GM23248 (cell line): ENCODE results near the gene ERVH48-1. TPM values are rescaled to one million over a fixed set of nuclear protein-coding genes. Genes with fewer than 3 reads are reported as not detected.
"Not testable (repeated sequence)": the region's sequence is repeated elsewhere in the genome, so short reads cannot be mapped to it uniquely, and the experiment has no call there.

Experiments used
- DNase-seq: peaks from one replicate; pipeline ENCODE4 v3.0.0-alpha.2; 2015
- H2AFZ ChIP-seq: fragments of 200-600 bp; sonication (generic); 2 replicates; pipeline ENCODE4 v1.6.1; 2016; ENCODE audit warnings: antibody characterized with exemption
- H3F3A ChIP-seq: fragments of 200-600 bp; sonication (generic); 2 replicates; pipeline ENCODE4 v1.6.1; 2016; ENCODE audit warnings: mild to moderate bottlenecking, antibody characterized with exemption, mixed run types; ENCODE audit not compliant: insufficient read depth
- H3K27ac ChIP-seq: fragments of 200-600 bp; sonication (generic); 2 replicates; pipeline ENCODE4 v1.5.1; 2016; ENCODE audit warnings: mild to moderate bottlenecking
- H3K27me3 ChIP-seq: fragments of 200-600 bp; sonication (generic); replicated peaks from 2 replicates; pipeline ENCODE4 v1.6.1; 2016; ENCODE audit warnings: mild to moderate bottlenecking; ENCODE audit not compliant: insufficient read depth
- H3K36me3 ChIP-seq: fragments of 200-600 bp; sonication (generic); 2 replicates; pipeline ENCODE4 v1.6.1; 2016; ENCODE audit warnings: low read depth, mild to moderate bottlenecking
- H3K4me1 ChIP-seq: fragments of 200-600 bp; sonication (generic); 2 replicates; pipeline ENCODE4 v1.6.1; 2016; ENCODE audit warnings: mild to moderate bottlenecking; ENCODE audit not compliant: insufficient read depth
- H3K4me2 ChIP-seq: fragments of 200-600 bp; sonication (generic); one replicate; pipeline ENCODE4 v1.6.1; 2016; ENCODE audit warnings: mild to moderate bottlenecking; ENCODE audit not compliant: unreplicated experiment
- H3K4me3 ChIP-seq: fragments of 200-600 bp; sonication (generic); 2 replicates; pipeline ENCODE4 v1.5.1; 2016; ENCODE audit warnings: mild to moderate bottlenecking
- H3K79me2 ChIP-seq: fragments of 200-600 bp; sonication (generic); 2 replicates; pipeline ENCODE4 v1.6.1; 2016; ENCODE audit warnings: mild to moderate bottlenecking; ENCODE audit not compliant: insufficient read depth
- H3K9ac ChIP-seq: fragments of 200-600 bp; sonication (generic); 2 replicates; pipeline ENCODE4 v1.6.1; 2016; ENCODE audit warnings: mild to moderate bottlenecking
- H3K9me2 ChIP-seq: fragments of 200-600 bp; sonication (generic); 2 replicates; pipeline ENCODE4 v1.6.1; 2016; ENCODE audit warnings: mixed run types, mild to moderate bottlenecking, moderate library complexity; ENCODE audit not compliant: insufficient read depth
- H3K9me3 ChIP-seq: fragments of 200-600 bp; sonication (generic); one replicate; pipeline ENCODE4 v1.6.1; 2017; ENCODE audit warnings: low read depth
- H4K20me1 ChIP-seq: fragments of 200-600 bp; sonication (generic); 2 replicates; pipeline ENCODE4 v1.6.0; 2016; ENCODE audit not compliant: insufficient read depth
- EZH2 ChIP-seq: fragments of 200-600 bp; sonication (generic); IDR thresholded peaks from 2 replicates; pipeline ENCODE4 v1.6.1; 2018; ENCODE audit warnings: antibody characterized with exemption, mild to moderate bottlenecking; ENCODE audit not compliant: insufficient read depth, poor library complexity, severe bottlenecking
- EZH2phosphoT487 ChIP-seq: fragments of 200-600 bp; sonication (generic); IDR thresholded peaks from 2 replicates; pipeline ENCODE4 v1.6.1; 2018; ENCODE audit warnings: antibody characterized with exemption, moderate library complexity, mild to moderate bottlenecking, low read depth; ENCODE audit not compliant: insufficient read depth
- WGBS, 2 experiments: methylation state at CpG; one replicate each; pipeline ENCODE4 v1.1.6; 2015 to 2017; ENCODE audit warnings: low lambda C conversion rate in 2 of 2, low coverage in 1 of 2; ENCODE audit errors: missing lambda C conversion rate in 2 of 2; 5-methylcytosine and 5-hydroxymethylcytosine counted together
- in situ Hi-C: fragments of 300-500 bp; cut with MboI; formaldehyde crosslinking; loops from 2 replicates; pipeline ENCODE4 v1.15.0; 2020
- polyA plus RNA-seq: library from polyadenylated mRNA; unstranded; fragments of >200 nt; fragmentation: Nextera tagmentation; extraction: Ambion mirVana; gene quantifications from 2 replicates; pipeline ENCODE4 v1.2.1, GENCODE V29; 2016
- total RNA-seq: library from RNA; depleted of rRNA; stranded (reverse); fragments of >200 nt; shearing (Covaris generic); gene quantifications from 2 replicates; pipeline ENCODE4 v1.2.3, GENCODE V29; 2014

ERVH48-1 gene
- total and polyA plus RNA-seq, 2 experiments from 2014 or later, result not detected

GRCh38 chr21:42956824-42957630 lies 31.6 kb upstream of the ERVH48-1 start:
- H3K9me3 ChIP-seq, result no peaks in the 10 kb centered on the region
- H3K27ac ChIP-seq, result no peak overlapping the region
- no peak overlapping the region for H3K4me3 ChIP-seq
- H4K20me1 ChIP-seq, result no peaks in the 10 kb centered on the region
- H3K9ac ChIP-seq, result no peak overlapping the region
- no peaks in the 10 kb centered on the region for H3K36me3 ChIP-seq
- H3K79me2 ChIP-seq, result no peaks in the 10 kb centered on the region
- WGBS, 2 experiments, result 88 to 91% methylated on average over 13 of the region's 13 CpGs
- no peak for TF ChIP-seq EZH2
- TF ChIP-seq EZH2phosphoT487, result no peak
- H3K4me1 ChIP-seq, result no peaks in the 10 kb centered on the region
- no peak overlapping the region for H2AFZ ChIP-seq
- H3K27me3 ChIP-seq, result no peaks in the 10 kb centered on the region
- DNase-seq, result no peak
- H3K9me2 ChIP-seq, result no peaks in the 10 kb centered on the region
- no peak overlapping the region for H3K4me2 ChIP-seq
- H3F3A ChIP-seq, result no peaks in the 10 kb centered on the region
- in situ Hi-C loops, result no loop called here

- H3K9me3 ChIP-seq, H4K20me1 ChIP-seq, DNase-seq, H3K4me1 ChIP-seq, H3F3A ChIP-seq, H3K9me2 ChIP-seq, H3K79me2 ChIP-seq, H3K36me3 ChIP-seq, H2AFZ ChIP-seq, H3K27me3 ChIP-seq, H3K4me2 ChIP-seq, H3K4me3 ChIP-seq, in situ Hi-C loops, H3K27ac ChIP-seq, H3K9ac ChIP-seq: not testable (repeated sequence)
- WGBS, 2 experiments, result 83 to 85% methylated on average over 9 of the region's 9 CpGs
These were observed 25.8 kb upstream of the ERVH48-1 start for GRCh38 chr21:42951193-42951592.

- H3K4me3 ChIP-seq, H3K9me2 ChIP-seq, H4K20me1 ChIP-seq, H3F3A ChIP-seq, H3K36me3 ChIP-seq, H3K9ac ChIP-seq, H3K9me3 ChIP-seq, H3K4me1 ChIP-seq, H3K4me2 ChIP-seq, H3K79me2 ChIP-seq, DNase-seq, H2AFZ ChIP-seq, H3K27me3 ChIP-seq, H3K27ac ChIP-seq, in situ Hi-C loops: not testable (repeated sequence)
- WGBS, 2 experiments, result 69 to 70% methylated on average over 13 of the region's 13 CpGs
These were observed 23.8 kb upstream of the ERVH48-1 start for GRCh38 chr21:42949094-42949755.

- DNase-seq, result no peak
- H3K9me3 ChIP-seq, result no peaks in the 10 kb centered on the region
- in situ Hi-C loops, result no loop called here
- no peak for TF ChIP-seq EZH2
- no peaks in the 10 kb centered on the region for H4K20me1 ChIP-seq
- no peak overlapping the region for H3K4me3 ChIP-seq
- no peak overlapping the region for H3K27ac ChIP-seq
- WGBS, 2 experiments, result 92 to 95% methylated on average over 6 of the region's 6 CpGs
- H3K79me2 ChIP-seq, result no peaks in the 10 kb centered on the region
- H3K4me1 ChIP-seq, result peaks cover 9% of the 10 kb centered on the region
- no peaks in the 10 kb centered on the region for H3K36me3 ChIP-seq
- no peaks in the 10 kb centered on the region for H3K9me2 ChIP-seq
- H3F3A ChIP-seq, result peaks cover 8% of the 10 kb centered on the region
- no peaks in the 10 kb centered on the region for H3K27me3 ChIP-seq
- H3K9ac ChIP-seq, result no peak overlapping the region
- no peak overlapping the region for H3K4me2 ChIP-seq
- H2AFZ ChIP-seq, result no peak overlapping the region
These were observed 16.8 kb upstream of the ERVH48-1 start for GRCh38 chr21:42942244-42942643.
